Activated CD4-positive, alpha-beta memory T cell treated with anti-CD3 and anti-CD28 coated beads, Interleukin-2, amount 10 ng/mL, durations not matched to agents 7 days and 5 days (primary cell): ENCODE data around the gene PPFIA1. TPM values are rescaled to one million over a fixed set of nuclear protein-coding genes. Genes with fewer than 3 reads are reported as not detected.
"Not testable (repeated sequence)": the region's sequence is repeated elsewhere in the genome, so short reads cannot be mapped to it uniquely, and the experiment has no call there.

Source experiments
- CTCF ChIA-PET: fragments of 350-600 bp; sonication (Branson Sonifier 250); formaldehyde crosslinking; loops from one replicate; lab custom pipeline; 2021; ENCODE audit warnings: antibody characterized with exemption, inconsistent platforms; lab: Charles Lee
- POLR2A ChIA-PET: fragments of 350-600 bp; sonication (Branson Sonifier 250); formaldehyde crosslinking; loops from one replicate; lab custom pipeline; 2021; ENCODE audit warnings: antibody characterized with exemption; lab: Charles Lee
- DNase-seq: peaks from one replicate; pipeline ENCODE4 v3.0.0-alpha.2; 2020
- H3K27ac Mint-ChIP-seq: one replicate; pipeline ENCODE4 v1.8.0; 2021; ENCODE audit warnings: mild to moderate bottlenecking, mixed read lengths
- H3K27me3 Mint-ChIP-seq: one replicate; pipeline ENCODE4 v1.8.0; 2021; ENCODE audit warnings: mixed read lengths
- H3K36me3 Mint-ChIP-seq: one replicate; pipeline ENCODE4 v1.8.0; 2021; ENCODE audit warnings: low read depth, mixed read lengths
- H3K4me1 Mint-ChIP-seq: one replicate; pipeline ENCODE4 v1.8.0; 2021; ENCODE audit warnings: mixed read lengths
- H3K4me3 Mint-ChIP-seq: one replicate; pipeline ENCODE4 v1.8.0; 2021; ENCODE audit warnings: mild to moderate bottlenecking, mixed read lengths
- H3K9me3 Mint-ChIP-seq: one replicate; pipeline ENCODE4 v1.8.0; 2021; ENCODE audit warnings: mixed read lengths
- total RNA-seq, 2 experiments: library from RNA; stranded (reverse); gene quantifications; one replicate each; pipeline ENCODE4 v1.2.3, GENCODE V29; 2021

Gene PPFIA1
- total RNA-seq, 2 experiments from 2014 or later = 22.5 to 23.8 TPM

DNA sequence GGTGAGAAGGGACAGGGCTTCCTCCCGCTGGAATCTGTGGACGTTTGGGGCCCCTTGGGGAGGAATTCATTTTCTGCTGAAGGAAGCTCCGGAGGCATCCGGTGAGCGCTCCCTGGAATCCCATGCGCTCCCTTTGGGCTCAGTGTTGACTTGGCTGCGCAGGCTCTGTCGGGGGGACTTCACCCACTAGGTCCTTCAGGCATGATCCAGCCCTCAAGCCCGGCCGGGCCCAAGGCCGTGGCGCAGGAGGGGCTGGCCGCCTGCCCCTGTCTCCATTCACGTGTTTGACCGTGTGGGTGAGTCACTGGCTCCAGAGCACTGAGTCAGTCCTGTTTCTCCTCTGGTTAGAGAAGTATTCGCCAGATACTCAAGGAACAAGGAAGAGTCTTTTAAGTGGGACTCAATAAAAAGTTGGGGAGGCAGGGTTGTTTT lies 129.2 kb downstream of the PPFIA1 start:
- H3K4me1 Mint-ChIP-seq = peaks cover 21% of the 10 kb centered on the region
- no peak overlapping the region for H3K4me3 Mint-ChIP-seq
- H3K27ac Mint-ChIP-seq = no peak overlapping the region
- no peak for DNase-seq
- no peaks in the 10 kb centered on the region for H3K9me3 Mint-ChIP-seq
- POLR2A ChIA-PET = interaction anchor here (0.8 kb wide), 1 partner anchor 130 kb away, joined by 3 read pairs; no protein-coding TSS in a partner anchor
- no peaks in the 10 kb centered on the region for H3K36me3 Mint-ChIP-seq
- CTCF ChIA-PET = no interaction called here
- peaks cover 57% of the 10 kb centered on the region for H3K27me3 Mint-ChIP-seq

GRCh38 chr11:70400643-70401042 lies 130.2 kb downstream of the PPFIA1 start:
- Mint-ChIP-seq H3K4me1 (peaks cover 21% of the 10 kb centered on the region), H3K27me3 (peaks cover 57% of the 10 kb centered on the region), H3K4me3 (no peak overlapping the region), H3K36me3 (no peaks in the 10 kb centered on the region), H3K9me3 (no peaks in the 10 kb centered on the region), H3K27ac (no peak overlapping the region)
- POLR2A ChIA-PET = no interaction called here
- DNase-seq = no peak
- CTCF ChIA-PET = no interaction called here

- H3K9me3 Mint-ChIP-seq = no peaks in the 10 kb centered on the region
- POLR2A ChIA-PET = no interaction called here
- CTCF ChIA-PET = no interaction called here
- peaks cover 21% of the 10 kb centered on the region for H3K4me1 Mint-ChIP-seq
- peaks cover 57% of the 10 kb centered on the region for H3K27me3 Mint-ChIP-seq
- no peak for DNase-seq
- no peaks in the 10 kb centered on the region for H3K36me3 Mint-ChIP-seq
- H3K4me3 Mint-ChIP-seq = no peak overlapping the region
- no peak overlapping the region for H3K27ac Mint-ChIP-seq
Measured at GRCh38 chr11:70402016-70402415, 131.5 kb downstream of the PPFIA1 start.

DNA sequence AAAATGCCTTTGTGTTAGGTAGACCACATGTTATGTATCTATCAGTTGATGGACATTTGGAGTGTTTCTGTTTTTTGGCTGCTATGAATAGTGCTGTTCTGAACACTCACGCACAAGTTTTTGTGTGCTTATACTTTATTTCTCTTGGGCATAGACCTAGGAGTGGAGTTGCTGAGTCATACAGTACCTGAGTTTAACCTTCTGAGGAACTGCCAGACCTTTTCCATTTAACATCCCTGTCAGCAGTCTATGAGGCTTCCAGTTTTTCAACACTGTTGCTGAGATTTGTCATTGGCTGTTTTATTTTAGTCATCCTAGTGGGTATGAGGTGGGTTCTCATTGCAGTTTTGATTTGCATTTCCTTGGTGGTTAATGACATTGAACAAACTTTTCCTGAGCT lies 132.2 kb downstream of the PPFIA1 start:
- H3K27me3 Mint-ChIP-seq = peaks cover 57% of the 10 kb centered on the region

GRCh38 chr11:70404244-70404643 lies 133.8 kb downstream of the PPFIA1 start:
- H3K4me3 Mint-ChIP-seq = no peak overlapping the region
- H3K36me3 Mint-ChIP-seq = no peaks in the 10 kb centered on the region
- DNase-seq = no peak
- peaks cover 59% of the 10 kb centered on the region for H3K27me3 Mint-ChIP-seq
- ChIA-PET POLR2A (interaction anchor here (1.2 kb wide), 1 partner anchor 10 kb away, joined by 3 read pairs; no protein-coding TSS in a partner anchor), CTCF (no interaction called here)
- peaks cover 6% of the 10 kb centered on the region for H3K4me1 Mint-ChIP-seq
- no peaks in the 10 kb centered on the region for H3K9me3 Mint-ChIP-seq
- H3K27ac Mint-ChIP-seq = no peak overlapping the region

More for the DNA sequence above, 132.2 kb downstream of the PPFIA1 start:
- POLR2A ChIA-PET = no interaction called here
- Mint-ChIP-seq H3K36me3 (no peaks in the 10 kb centered on the region), H3K4me1 (peaks cover 14% of the 10 kb centered on the region), H3K9me3 (no peaks in the 10 kb centered on the region), H3K4me3 (no peak overlapping the region), H3K27ac (no peak overlapping the region)
- CTCF ChIA-PET = no interaction called here
- DNase-seq = no peak

DNA sequence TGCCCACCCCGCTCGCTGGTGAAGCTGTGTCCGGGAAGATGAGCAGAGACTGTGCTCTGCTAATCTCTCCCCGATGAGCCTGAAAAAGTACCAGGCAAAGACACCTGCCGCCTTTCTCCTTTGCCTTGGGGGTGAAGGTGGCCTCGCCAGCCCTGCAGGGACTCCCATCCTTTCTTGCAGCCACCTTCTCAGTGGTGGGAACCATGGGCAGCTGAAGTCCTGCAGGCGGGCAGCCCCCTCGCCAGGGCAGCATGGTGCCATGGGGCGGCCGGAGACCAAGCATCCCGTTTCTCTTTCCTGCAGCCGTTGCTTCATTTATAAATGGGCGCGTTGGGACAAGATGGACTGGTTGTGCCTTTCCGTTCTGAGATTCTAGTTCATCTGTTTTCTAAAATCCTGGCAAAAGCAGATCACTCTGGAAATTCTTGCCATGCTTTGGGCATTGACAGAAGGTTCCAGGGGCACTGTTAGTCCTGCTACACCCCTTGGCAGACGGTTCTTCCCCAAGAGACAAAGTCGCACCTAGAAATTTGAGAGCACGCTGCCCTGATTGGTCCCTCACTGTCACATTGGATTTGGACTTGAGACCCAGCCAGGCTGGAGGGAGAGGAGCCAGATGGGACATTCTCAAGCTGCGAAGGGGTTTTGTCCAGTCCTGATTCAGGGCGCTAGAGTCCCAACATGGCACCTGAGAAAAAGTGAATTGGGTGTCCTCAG lies 135.3 kb downstream of the PPFIA1 start:
- peaks cover 49% of the 10 kb centered on the region for H3K27me3 Mint-ChIP-seq
- DNase-seq = no peak
- H3K4me1 Mint-ChIP-seq = peaks cover 5% of the 10 kb centered on the region
- ChIA-PET CTCF (no interaction called here), POLR2A (no interaction called here)
- H3K4me3 Mint-ChIP-seq = no peak overlapping the region
- no peak overlapping the region for H3K27ac Mint-ChIP-seq
- H3K9me3 Mint-ChIP-seq = no peaks in the 10 kb centered on the region
- H3K36me3 Mint-ChIP-seq = no peaks in the 10 kb centered on the region

- H3K27ac Mint-ChIP-seq = no peak overlapping the region
- ChIA-PET CTCF (no interaction called here), POLR2A (no interaction called here)
- H3K4me1 Mint-ChIP-seq = peaks cover 5% of the 10 kb centered on the region
- no peaks in the 10 kb centered on the region for H3K9me3 Mint-ChIP-seq
- no peak for DNase-seq
- peaks cover 41% of the 10 kb centered on the region for H3K27me3 Mint-ChIP-seq
- no peak overlapping the region for H3K4me3 Mint-ChIP-seq
- no peaks in the 10 kb centered on the region for H3K36me3 Mint-ChIP-seq
Measured at GRCh38 chr11:70407121-70407520, 136.6 kb downstream of the PPFIA1 start.

GRCh38 chr11:70407814-70408213 lies 137.3 kb downstream of the PPFIA1 start:
- no peaks in the 10 kb centered on the region for H3K9me3 Mint-ChIP-seq
- H3K36me3 Mint-ChIP-seq = no peaks in the 10 kb centered on the region
- CTCF ChIA-PET = no interaction called here
- no peak for DNase-seq
- no peak overlapping the region for H3K4me3 Mint-ChIP-seq
- H3K27ac Mint-ChIP-seq = no peak overlapping the region
- peaks cover 34% of the 10 kb centered on the region for H3K27me3 Mint-ChIP-seq
- POLR2A ChIA-PET = no interaction called here
- H3K4me1 Mint-ChIP-seq = no peaks in the 10 kb centered on the region

DNA sequence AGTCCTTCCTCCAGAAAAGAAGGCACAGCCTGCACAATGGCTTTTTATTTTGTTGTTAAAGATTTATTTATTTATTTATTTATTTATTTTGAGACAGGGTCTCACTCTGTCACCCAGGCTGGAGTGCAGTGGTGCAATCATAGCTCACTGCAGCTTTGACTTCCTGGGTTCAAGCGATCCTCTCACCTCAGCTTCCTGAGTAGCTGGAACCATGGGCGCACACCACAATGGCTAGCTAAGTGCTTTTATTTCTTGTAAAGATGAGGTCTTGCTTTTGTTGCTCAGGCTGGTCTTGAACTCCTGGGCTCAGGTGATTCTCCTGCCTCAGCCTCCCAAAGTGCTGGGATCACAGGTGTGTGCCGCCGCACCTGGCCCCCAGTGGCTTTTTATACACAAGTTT lies 137.8 kb downstream of the PPFIA1 start:
- H3K9me3 Mint-ChIP-seq, DNase-seq, H3K36me3 Mint-ChIP-seq, POLR2A ChIA-PET, CTCF ChIA-PET, H3K27ac Mint-ChIP-seq, H3K4me1 Mint-ChIP-seq, H3K4me3 Mint-ChIP-seq: not testable (repeated sequence)
- peaks cover 33% of the 10 kb centered on the region for H3K27me3 Mint-ChIP-seq

GRCh38 chr11:70409437-70409836 lies 138.9 kb downstream of the PPFIA1 start:
- no peaks in the 10 kb centered on the region for H3K4me1 Mint-ChIP-seq
- no peak overlapping the region for H3K4me3 Mint-ChIP-seq
- ChIA-PET CTCF (no interaction called here), POLR2A (no interaction called here)
- H3K9me3 Mint-ChIP-seq = no peaks in the 10 kb centered on the region
- H3K27ac Mint-ChIP-seq = no peak overlapping the region
- peaks cover 27% of the 10 kb centered on the region for H3K27me3 Mint-ChIP-seq
- no peak for DNase-seq
- H3K36me3 Mint-ChIP-seq = no peaks in the 10 kb centered on the region

DNA sequence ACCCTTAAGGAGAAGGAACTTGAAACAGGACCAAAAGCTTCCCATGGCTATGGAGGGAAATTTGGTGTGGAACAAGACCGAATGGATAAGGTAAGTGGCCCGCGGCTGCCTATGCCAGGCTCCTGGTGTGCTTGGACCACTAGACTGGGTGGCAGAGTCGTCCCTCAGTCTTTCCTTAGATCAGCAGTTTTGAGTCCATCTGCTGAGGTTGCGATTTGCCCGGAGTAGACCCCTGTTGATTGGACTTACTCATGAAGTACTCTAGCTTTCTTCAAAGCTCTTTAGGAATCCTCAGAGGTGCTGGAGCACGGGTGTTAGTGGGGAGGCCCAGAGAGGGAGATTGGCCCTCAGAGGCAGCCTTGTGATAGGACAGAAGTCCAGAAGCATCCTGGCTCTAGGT lies 139.4 kb downstream of the PPFIA1 start:
- no peak overlapping the region for H3K27ac Mint-ChIP-seq

GRCh38 chr11:70410276-70411205 lies 140.1 kb downstream of the PPFIA1 start:
- no peak overlapping the region for H3K4me3 Mint-ChIP-seq
- H3K9me3 Mint-ChIP-seq = no peaks in the 10 kb centered on the region
- H3K27me3 Mint-ChIP-seq = peaks cover 22% of the 10 kb centered on the region
- ChIA-PET CTCF (no interaction called here), POLR2A (no interaction called here)
- H3K36me3 Mint-ChIP-seq = no peaks in the 10 kb centered on the region
- no peak overlapping the region for H3K27ac Mint-ChIP-seq
- DNase-seq = no peak
- H3K4me1 Mint-ChIP-seq = no peaks in the 10 kb centered on the region

More for the DNA sequence above, 139.4 kb downstream of the PPFIA1 start:
- H3K9me3 Mint-ChIP-seq = no peaks in the 10 kb centered on the region
- ChIA-PET POLR2A (no interaction called here), CTCF (no interaction called here)
- peaks cover 27% of the 10 kb centered on the region for H3K27me3 Mint-ChIP-seq
- no peaks in the 10 kb centered on the region for H3K4me1 Mint-ChIP-seq
- no peak for DNase-seq
- no peaks in the 10 kb centered on the region for H3K36me3 Mint-ChIP-seq
- no peak overlapping the region for H3K4me3 Mint-ChIP-seq

- no peak for DNase-seq
- no peaks in the 10 kb centered on the region for H3K4me1 Mint-ChIP-seq
- H3K27me3 Mint-ChIP-seq = peaks cover 19% of the 10 kb centered on the region
- H3K4me3 Mint-ChIP-seq = no peak overlapping the region
- no peak overlapping the region for H3K27ac Mint-ChIP-seq
- H3K9me3 Mint-ChIP-seq = no peaks in the 10 kb centered on the region
- H3K36me3 Mint-ChIP-seq = no peaks in the 10 kb centered on the region
- CTCF ChIA-PET = no interaction called here
- POLR2A ChIA-PET = no interaction called here
Measured at GRCh38 chr11:70411713-70412452, 141.4 kb downstream of the PPFIA1 start.
